Prostate gland (tissue), 2 donors: ENCODE measurements around the gene MCC. TPM values are rescaled to one million over a fixed set of nuclear protein-coding genes. Genes with fewer than 3 reads are reported as not detected.

Experiments used
- DNase-seq: peaks from one replicate; pipeline ENCODE4 v3.0.0-alpha.2; 2019; ENCODE audit warnings: low spot score
- H3K27ac ChIP-seq, 2 donors: fragments of 200-600 bp; sonication (generic); 2 replicates each; pipeline ENCODE4 v1.5.1; 2017 to 2019
- H3K27me3 ChIP-seq: fragments of 200-600 bp; sonication (generic); replicated peaks from 2 replicates; pipeline ENCODE4 v1.5.1; 2019; ENCODE audit not compliant: insufficient read depth
- H3K36me3 ChIP-seq, 2 donors: fragments of 200-600 bp; sonication (generic); 1 replicate in 1 of 2; 2 replicates in 1 of 2; pipeline versions ENCODE4 v1.5.1 to v1.8.1; 2017 to 2019
- H3K4me1 ChIP-seq: fragments of 200-600 bp; sonication (generic); replicated peaks from 2 replicates; pipeline ENCODE4 v1.5.1; 2019
- H3K4me3 ChIP-seq, 2 donors: fragments of 200-600 bp; sonication (generic); 2 replicates each; pipeline ENCODE4 v1.5.1; 2017 to 2019
- H3K9me3 ChIP-seq: fragments of 200-600 bp; sonication (generic); 2 replicates; pipeline ENCODE4 v1.5.1; 2017
- CTCF ChIP-seq, 4 experiments: fragments of 200-600 bp in 2 of 4; fragments of 450-650 bp in 2 of 4; sonication (generic) in 2 of 4; IDR thresholded peaks; 1 replicate in 3 of 4; 2 replicates in 1 of 4; pipeline ENCODE4 v1.5.1; 2016 to 2019; ENCODE audit warnings: antibody characterized with exemption in 4 of 4, mild to moderate bottlenecking in 2 of 4, moderate library complexity in 2 of 4
- POLR2A ChIP-seq: fragments of 450-650 bp; IDR thresholded peaks from one replicate; pipeline ENCODE4 v1.6.1; 2016; ENCODE audit warnings: antibody characterized with exemption, mild to moderate bottlenecking
- POLR2AphosphoS5 ChIP-seq: sonication (generic); formaldehyde crosslinking; IDR thresholded peaks from one replicate; pipeline ENCODE4 v1.6.1; 2017; ENCODE audit warnings: antibody characterized with exemption
- WGBS: methylation state at CpG from one replicate; pipeline ENCODE4 v1.1.5; 2018; 5-methylcytosine and 5-hydroxymethylcytosine counted together
- intact Hi-C: fragments of 100-400 bp; cut with DNase I; formaldehyde crosslinking; loops from one replicate; pipeline ENCODE4 v1.14.2; 2022
- total RNA-seq, 2 donors: library from RNA; depleted of rRNA; stranded (reverse); fragments of >200 nt; gene quantifications; one replicate each; pipeline ENCODE4 v1.1.0, GENCODE V29; 2016

Gene MCC
- total RNA-seq, 2 donors from 2014 or later, result 41.5 to 54.1 TPM

- 88% methylated on average over 3 of the region's 3 CpGs for WGBS
- no peaks in the 10 kb centered on the region for H3K36me3 ChIP-seq
- no peaks in the 10 kb centered on the region for H3K27me3 ChIP-seq
- H3K4me1 ChIP-seq, result no peaks in the 10 kb centered on the region
- H3K4me3 ChIP-seq, result no peak overlapping the region
- TF ChIP-seq CTCF (IDR thresholded peaks at IDR 0.05), result no peak
- no peak for TF ChIP-seq POLR2A
- TF ChIP-seq POLR2AphosphoS5, result no peak
- intact Hi-C loops, result no loop called here
- no peaks in the 10 kb centered on the region for H3K9me3 ChIP-seq
- no peak for DNase-seq
- H3K27ac ChIP-seq, result no peak overlapping the region
Observed at GRCh38 chr5:113071401-113071800, 416.9 kb downstream of the MCC start.

GRCh38 chr5:113070901-113071300, 417.4 kb downstream of the MCC start:
- TF ChIP-seq POLR2AphosphoS5 (no peak), POLR2A (no peak), CTCF (IDR thresholded peaks at IDR 0.05) (no peak)
- Histone ChIP-seq H3K9me3 (no peaks in the 10 kb centered on the region), H3K27me3 (no peaks in the 10 kb centered on the region), H3K36me3 (no peaks in the 10 kb centered on the region), H3K27ac (no peak overlapping the region), H3K4me1 (no peaks in the 10 kb centered on the region), H3K4me3 (no peak overlapping the region)
- 77% methylated on average over 5 of the region's 5 CpGs for WGBS
- intact Hi-C loops, result no loop called here
- no peak for DNase-seq

GRCh38 chr5:113068559-113068958, 419.7 kb downstream of the MCC start:
- Histone ChIP-seq H3K36me3 (no peaks in the 10 kb centered on the region), H3K27me3 (no peaks in the 10 kb centered on the region), H3K27ac (no peak overlapping the region), H3K4me3 (no peak overlapping the region), H3K4me1 (no peaks in the 10 kb centered on the region), H3K9me3 (no peaks in the 10 kb centered on the region)
- DNase-seq, result no peak
- TF ChIP-seq CTCF (IDR thresholded peaks at IDR 0.05) (no peak), POLR2A (no peak), POLR2AphosphoS5 (no peak)
- intact Hi-C loops, result no loop called here
- 73% methylated on average over 2 of the region's 2 CpGs for WGBS

GRCh38 chr5:113067635-113068344, 420.5 kb downstream of the MCC start:
- WGBS, result 87% methylated on average over 19 of the region's 19 CpGs
- H3K27me3 ChIP-seq, result no peaks in the 10 kb centered on the region
- no peaks in the 10 kb centered on the region for H3K4me1 ChIP-seq
- H3K9me3 ChIP-seq, result no peaks in the 10 kb centered on the region
- H3K36me3 ChIP-seq, result no peaks in the 10 kb centered on the region
- no peak for DNase-seq
- H3K4me3 ChIP-seq, result no peak overlapping the region
- intact Hi-C loops, result no loop called here
- H3K27ac ChIP-seq, result no peak overlapping the region
- TF ChIP-seq CTCF (IDR thresholded peaks at IDR 0.05) (no peak), POLR2AphosphoS5 (no peak), POLR2A (no peak)

- 92% methylated on average over 2 of the region's 2 CpGs for WGBS
- Histone ChIP-seq H3K27me3 (no peaks in the 10 kb centered on the region), H3K4me3 (no peak overlapping the region), H3K36me3 (no peaks in the 10 kb centered on the region), H3K27ac (no peak overlapping the region), H3K9me3 (no peaks in the 10 kb centered on the region), H3K4me1 (no peaks in the 10 kb centered on the region)
- DNase-seq, result no peak
- intact Hi-C loops, result no loop called here
- no peak for TF ChIP-seq POLR2A
- no peak for TF ChIP-seq POLR2AphosphoS5
- no peak for TF ChIP-seq CTCF (IDR thresholded peaks at IDR 0.05)
Observed at GRCh38 chr5:113065626-113066025, 422.6 kb downstream of the MCC start.
